GM23338 (cell line): ENCODE data around the gene SLC6A19. TPM values are rescaled to one million over a fixed set of nuclear protein-coding genes. Genes with fewer than 3 reads are reported as not detected.

ENCODE experiments used
- ATAC-seq: fragments of 200-7000 bp; cut with Tn5 transposase; 3 replicates; pipeline ENCODE4 v1.9.1; 2020
- DNase-seq: peaks from one replicate; pipeline ENCODE4 v3.0.0-alpha.2; 2015; ENCODE audit warnings: low spot score
- H2AFZ ChIP-seq: fragments of 200-600 bp; sonication (generic); 2 replicates; pipeline ENCODE4 v1.8.0; 2016; ENCODE audit warnings: antibody characterized with exemption, mild to moderate bottlenecking, moderate library complexity
- H3F3A ChIP-seq: fragments of 200-600 bp; sonication (generic); replicated peaks from 2 replicates; pipeline ENCODE4 v1.8.0; 2017; ENCODE audit warnings: antibody characterized with exemption, mixed run types, low read depth
- H3K27ac ChIP-seq: fragments of 200-600 bp; sonication (generic); 2 replicates; pipeline ENCODE4 v1.6.1; 2016; ENCODE audit warnings: low read depth
- H3K27me3 ChIP-seq: fragments of 200-600 bp; sonication (generic); 2 replicates; pipeline ENCODE4 v1.8.0; 2016; ENCODE audit warnings: mild to moderate bottlenecking, mixed run types, moderate library complexity; ENCODE audit not compliant: insufficient read depth
- H3K36me3 ChIP-seq: fragments of 200-600 bp; sonication (generic); 2 replicates; pipeline ENCODE4 v1.8.0; 2016; ENCODE audit warnings: mild to moderate bottlenecking; ENCODE audit not compliant: insufficient read depth
- H3K4me1 ChIP-seq: fragments of 200-600 bp; sonication (generic); 2 replicates; pipeline ENCODE4 v1.8.0; 2016; ENCODE audit warnings: mild to moderate bottlenecking, moderate library complexity; ENCODE audit not compliant: insufficient read depth
- H3K4me2 ChIP-seq: fragments of 200-600 bp; sonication (generic); 2 replicates; pipeline ENCODE4 v1.7.1; 2017; ENCODE audit warnings: mixed run types
- H3K4me3 ChIP-seq: fragments of 200-600 bp; sonication (generic); 2 replicates; pipeline ENCODE4 v1.6.1; 2016; ENCODE audit warnings: mixed run types
- H3K79me2 ChIP-seq: fragments of 200-600 bp; sonication (generic); replicated peaks from 2 replicates; pipeline ENCODE4 v1.8.0; 2017; ENCODE audit warnings: mild to moderate bottlenecking; ENCODE audit not compliant: insufficient read depth
- H3K9me2 ChIP-seq: fragments of 200-600 bp; sonication (generic); 2 replicates; pipeline ENCODE4 v1.8.0; 2017; ENCODE audit not compliant: insufficient read depth
- H4K20me1 ChIP-seq: fragments of 200-600 bp; sonication (generic); replicated peaks from 2 replicates; pipeline ENCODE4 v1.8.0; 2017; ENCODE audit warnings: mild to moderate bottlenecking; ENCODE audit not compliant: insufficient read depth
- H3K27ac Mint-ChIP-seq: 2 replicates; pipeline ENCODE4 v1.8.0; 2020; ENCODE audit warnings: inconsistent platforms, mild to moderate bottlenecking, moderate library complexity, mixed read lengths
- H3K27me3 Mint-ChIP-seq: 3 replicates; pipeline ENCODE4 v1.8.0; 2022; ENCODE audit warnings: low read depth, mild to moderate bottlenecking, moderate library complexity, mixed read lengths, inconsistent platforms; ENCODE audit not compliant: insufficient read depth, poor library complexity
- H3K36me3 Mint-ChIP-seq: 3 replicates; pipeline ENCODE4 v1.8.0; 2021; ENCODE audit warnings: low read depth, mild to moderate bottlenecking, inconsistent platforms, moderate library complexity, mixed read lengths
- H3K4me1 Mint-ChIP-seq: 3 replicates; pipeline ENCODE4 v1.8.0; 2020; ENCODE audit warnings: mild to moderate bottlenecking, inconsistent platforms, mixed read lengths
- H3K4me3 Mint-ChIP-seq: 3 replicates; pipeline ENCODE4 v1.8.0; 2021; ENCODE audit warnings: moderate library complexity, mild to moderate bottlenecking, inconsistent platforms, mixed read lengths
- H3K9me3 Mint-ChIP-seq: 3 replicates; pipeline ENCODE4 v1.8.0; 2020; ENCODE audit warnings: moderate library complexity, mild to moderate bottlenecking, inconsistent platforms, mixed read lengths
- ZNF462 ChIP-seq: fragments of 250-450 bp; sonication (Bioruptor Pico); IDR thresholded peaks from 2 replicates; pipeline ENCODE4 v1.5.0; 2020; ENCODE audit warnings: mild to moderate bottlenecking, moderate library complexity
- polyA plus RNA-seq: library from polyadenylated mRNA; unstranded; fragments of >200 nt; fragmentation: Nextera tagmentation; extraction: Ambion mirVana; gene quantifications from 2 replicates; pipeline ENCODE4 v1.2.1, GENCODE V29; 2016
- total RNA-seq: library from RNA; depleted of rRNA; stranded (reverse); fragments of >200 nt; shearing (Covaris generic); gene quantifications from 2 replicates; pipeline ENCODE4 v1.2.3, GENCODE V29; 2014
- TF ChIP-seq, protein P1 (sequence below), 2 experiments: fragments of 200-600 bp in 1 of 2; sonication (generic) in 1 of 2; conservative IDR thresholded peaks; 2 replicates each; pipeline versions ENCODE4 v1.5.1 to v1.6.1; 2016 to 2017; ENCODE audit warnings: antibody characterized with exemption in 2 of 2, low read depth in 2 of 2, mild to moderate bottlenecking in 2 of 2, moderate library complexity in 1 of 2
- TF ChIP-seq, protein P2 (sequence below): IDR thresholded peaks from 2 replicates; pipeline ENCODE4 v1.6.1; 2016; ENCODE audit warnings: antibody characterized with exemption

Gene SLC6A19
- total and polyA plus RNA-seq, 2 experiments from 2014 or later, result not detected

DNA sequence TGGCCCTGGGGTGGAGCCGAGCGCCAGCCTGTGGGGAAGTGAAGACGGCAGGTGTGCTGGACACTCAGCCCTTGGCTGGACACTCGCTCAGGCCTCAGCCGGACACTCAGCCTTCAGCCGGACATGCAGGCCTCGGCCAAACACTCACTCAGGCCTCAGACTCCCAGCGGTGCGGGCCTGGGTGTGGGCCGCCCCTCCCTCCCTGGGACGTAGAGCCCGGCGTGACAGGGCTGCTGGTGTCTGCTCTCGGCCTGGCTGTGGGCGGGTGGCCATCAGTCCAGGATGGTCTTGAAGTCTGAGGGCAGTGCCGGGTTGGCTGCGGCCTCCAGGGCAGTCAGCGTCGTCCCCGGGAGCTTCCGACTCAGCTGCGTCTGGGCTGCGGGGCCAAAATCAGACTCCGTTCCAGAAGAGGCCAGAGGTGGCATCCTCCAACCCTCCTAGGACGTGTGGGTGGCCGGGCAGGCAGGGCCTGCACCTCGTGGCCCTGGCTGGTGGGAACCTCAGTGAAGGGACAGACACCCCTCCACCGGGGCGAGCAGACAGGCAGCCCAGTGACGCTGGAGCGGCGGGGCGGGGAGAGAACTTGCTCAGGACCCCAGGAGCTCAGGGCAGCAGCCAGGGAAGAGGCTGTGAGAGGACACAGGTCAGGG, 52.2 kb downstream of the SLC6A19 start:
- Histone ChIP-seq H3K27me3 (no peaks in the 10 kb centered on the region), H3K9me2 (no peaks in the 10 kb centered on the region), H3K4me3 (no peak overlapping the region), H3K27ac (no peak overlapping the region), H3K36me3 (no peaks in the 10 kb centered on the region), H4K20me1 (no peaks in the 10 kb centered on the region), H2AFZ (no peak overlapping the region), H3F3A (no peaks in the 10 kb centered on the region), H3K4me1 (no peaks in the 10 kb centered on the region), H3K4me2 (no peak overlapping the region), H3K79me2 (no peaks in the 10 kb centered on the region)
- TF ChIP-seq, protein P1, sequence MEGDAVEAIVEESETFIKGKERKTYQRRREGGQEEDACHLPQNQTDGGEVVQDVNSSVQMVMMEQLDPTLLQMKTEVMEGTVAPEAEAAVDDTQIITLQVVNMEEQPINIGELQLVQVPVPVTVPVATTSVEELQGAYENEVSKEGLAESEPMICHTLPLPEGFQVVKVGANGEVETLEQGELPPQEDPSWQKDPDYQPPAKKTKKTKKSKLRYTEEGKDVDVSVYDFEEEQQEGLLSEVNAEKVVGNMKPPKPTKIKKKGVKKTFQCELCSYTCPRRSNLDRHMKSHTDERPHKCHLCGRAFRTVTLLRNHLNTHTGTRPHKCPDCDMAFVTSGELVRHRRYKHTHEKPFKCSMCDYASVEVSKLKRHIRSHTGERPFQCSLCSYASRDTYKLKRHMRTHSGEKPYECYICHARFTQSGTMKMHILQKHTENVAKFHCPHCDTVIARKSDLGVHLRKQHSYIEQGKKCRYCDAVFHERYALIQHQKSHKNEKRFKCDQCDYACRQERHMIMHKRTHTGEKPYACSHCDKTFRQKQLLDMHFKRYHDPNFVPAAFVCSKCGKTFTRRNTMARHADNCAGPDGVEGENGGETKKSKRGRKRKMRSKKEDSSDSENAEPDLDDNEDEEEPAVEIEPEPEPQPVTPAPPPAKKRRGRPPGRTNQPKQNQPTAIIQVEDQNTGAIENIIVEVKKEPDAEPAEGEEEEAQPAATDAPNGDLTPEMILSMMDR (conservative IDR thresholded peaks at IDR 0.05; ENCODE audit: low read depth in 2 of 2), result no peak
- no peak for TF ChIP-seq ZNF462 (CRISPR knock-in tag)
- TF ChIP-seq, protein P2, sequence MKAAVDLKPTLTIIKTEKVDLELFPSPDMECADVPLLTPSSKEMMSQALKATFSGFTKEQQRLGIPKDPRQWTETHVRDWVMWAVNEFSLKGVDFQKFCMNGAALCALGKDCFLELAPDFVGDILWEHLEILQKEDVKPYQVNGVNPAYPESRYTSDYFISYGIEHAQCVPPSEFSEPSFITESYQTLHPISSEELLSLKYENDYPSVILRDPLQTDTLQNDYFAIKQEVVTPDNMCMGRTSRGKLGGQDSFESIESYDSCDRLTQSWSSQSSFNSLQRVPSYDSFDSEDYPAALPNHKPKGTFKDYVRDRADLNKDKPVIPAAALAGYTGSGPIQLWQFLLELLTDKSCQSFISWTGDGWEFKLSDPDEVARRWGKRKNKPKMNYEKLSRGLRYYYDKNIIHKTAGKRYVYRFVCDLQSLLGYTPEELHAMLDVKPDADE, result no peak
- H3K27me3 Mint-ChIP-seq, result peaks cover 5% of the 10 kb centered on the region
- no peak overlapping the region for H3K27ac Mint-ChIP-seq
- no peak for ATAC-seq
- H3K9me3 Mint-ChIP-seq, result no peaks in the 10 kb centered on the region
- DNase-seq, result no peak
- no peak overlapping the region for H3K4me3 Mint-ChIP-seq
- H3K4me1 Mint-ChIP-seq, result no peaks in the 10 kb centered on the region; the same call in 2 of the 3 replicates
- H3K36me3 Mint-ChIP-seq, result peaks cover 9% of the 10 kb centered on the region; the same call in 2 of the 3 replicates
